Sigmoid colon (tissue), 7 donors: ENCODE measurements around the gene JAM3. TPM values are rescaled to one million over a fixed set of nuclear protein-coding genes. Genes with fewer than 3 reads are reported as not detected.
"Not testable (repeated sequence)": the region's sequence is repeated elsewhere in the genome, so short reads cannot be mapped to it uniquely, and the experiment has no call there.

ENCODE experiments used
- DNase-seq: peaks from one replicate; pipeline ENCODE4 v3.0.0-alpha.2; 2019
- H3K27ac ChIP-seq, 4 donors: fragments of 200-600 bp; sonication (generic); one replicate each; pipeline ENCODE4 v1.5.1; 2016 to 2019; ENCODE audit warnings: mild to moderate bottlenecking in 1 of 4
- H3K27me3 ChIP-seq, 3 donors: fragments of 200-600 bp; sonication (generic); one replicate each; pipeline ENCODE4 v1.5.1; 2019; ENCODE audit warnings: mild to moderate bottlenecking in 1 of 3
- H3K36me3 ChIP-seq, 4 donors: fragments of 200-600 bp; sonication (generic); one replicate each; pipeline ENCODE4 v1.5.1; 2016 to 2019
- H3K4me1 ChIP-seq, 4 donors: fragments of 200-600 bp; sonication (generic); one replicate each; pipeline ENCODE4 v1.5.1; 2017 to 2019
- H3K4me3 ChIP-seq, 4 donors: fragments of 200-600 bp; sonication (generic); one replicate each; pipeline ENCODE4 v1.5.1; 2017 to 2019; ENCODE audit warnings: mild to moderate bottlenecking in 2 of 4, moderate library complexity in 1 of 4
- H3K9me3 ChIP-seq, 4 donors: fragments of 200-600 bp in 3 of 4; sonication (generic) in 3 of 4; one replicate each; pipeline versions ENCODE4 v1.5.1 to v1.6.1; 2013 to 2019
- EP300 ChIP-seq, 4 donors: sonication (generic); formaldehyde crosslinking; IDR thresholded peaks; one replicate each; pipeline ENCODE4 v1.6.1; 2017; ENCODE audit warnings: antibody characterized with exemption in 4 of 4
- POLR2A ChIP-seq, 2 donors: fragments of 450-650 bp; IDR thresholded peaks; one replicate each; pipeline ENCODE4 v1.6.1; 2016; ENCODE audit warnings: antibody characterized with exemption in 2 of 2, mild to moderate bottlenecking in 2 of 2, moderate library complexity in 2 of 2
- POLR2AphosphoS5 ChIP-seq, 4 donors: sonication (generic); formaldehyde crosslinking; IDR thresholded peaks; one replicate each; pipeline ENCODE4 v1.6.1; 2017; ENCODE audit warnings: antibody characterized with exemption in 4 of 4
- WGBS, 2 donors: extraction: QIAGEN DNeasy Blood & Tissue Kit; methylation state at CpG; one replicate each; pipeline ENCODE4 v1.1.7; 2013; 5-methylcytosine and 5-hydroxymethylcytosine counted together
- intact Hi-C: fragments of 100-400 bp; cut with DNase I; formaldehyde crosslinking; loops from one replicate; pipeline ENCODE4 v1.15.1; 2023
- polyA plus RNA-seq, 3 donors: library from polyadenylated mRNA; stranded (reverse); fragments of 200-250 nt; gene quantifications; one replicate each; pipeline ENCODE4 v1.2.3, GENCODE V29; 2013
- total RNA-seq, 4 donors: library from RNA; depleted of rRNA; stranded (reverse); fragments of >200 nt; gene quantifications; one replicate each; pipeline ENCODE4 v1.1.0, GENCODE V29; 2016
- TF ChIP-seq, protein P1 (sequence below), 4 experiments: fragments of 450-650 bp in 3 of 4; fragments of 200-600 bp in 1 of 4; IDR thresholded peaks; one replicate each; pipeline ENCODE4 v1.5.1; 2016 to 2019; ENCODE audit warnings: antibody characterized with exemption in 4 of 4, mild to moderate bottlenecking in 3 of 4, moderate library complexity in 2 of 4
- donor health status: healthy with polysubstance abuse.
- donor health status: Bipolar disorder and iron deficiency.
- donor health status: healthy.

The JAM3 gene
- total and polyA plus RNA-seq, 7 donors, result 0.69 to 125 (median 69.4) TPM

DNA sequence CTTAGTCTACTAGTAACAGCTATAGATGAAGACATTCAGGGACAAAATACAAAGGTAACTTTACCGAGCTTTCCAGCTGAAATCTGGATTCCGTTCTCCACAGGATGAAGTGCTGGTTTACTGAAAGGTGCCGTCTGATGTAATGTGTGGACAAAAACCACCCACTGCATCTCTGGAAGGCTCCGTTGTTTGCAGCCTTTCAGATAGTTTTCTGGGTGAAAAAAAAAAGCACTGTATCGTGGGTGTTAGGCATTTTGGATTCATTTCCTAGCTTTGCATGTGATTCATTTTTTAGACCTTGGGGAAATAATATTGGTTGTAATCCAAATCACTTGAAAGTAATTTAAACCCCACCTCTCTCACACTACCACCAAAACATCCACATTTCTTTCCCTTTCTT, 10.4 kb downstream of the JAM3 start:
- H3K9me3 ChIP-seq, result no peaks in the 10 kb centered on the region
- H3K4me1 ChIP-seq, result peaks cover 0 to 5% (median 0%) of the 10 kb centered on the region in 4 donors
- 84 to 85% methylated on average over 5 of the region's 5 CpGs for WGBS, 2 donors
- DNase-seq, result no peak
- intact Hi-C loops, result no loop called here
- no peaks in the 10 kb centered on the region for H3K36me3 ChIP-seq
- H3K27ac ChIP-seq, result no peak overlapping the region
- H3K4me3 ChIP-seq, result no peak overlapping the region
- no peaks in the 10 kb centered on the region for H3K27me3 ChIP-seq
- no peak for TF ChIP-seq POLR2AphosphoS5 (IDR thresholded peaks at IDR 0.05)
- TF ChIP-seq POLR2A (IDR thresholded peaks at IDR 0.05), result no peak
- TF ChIP-seq, protein P1, sequence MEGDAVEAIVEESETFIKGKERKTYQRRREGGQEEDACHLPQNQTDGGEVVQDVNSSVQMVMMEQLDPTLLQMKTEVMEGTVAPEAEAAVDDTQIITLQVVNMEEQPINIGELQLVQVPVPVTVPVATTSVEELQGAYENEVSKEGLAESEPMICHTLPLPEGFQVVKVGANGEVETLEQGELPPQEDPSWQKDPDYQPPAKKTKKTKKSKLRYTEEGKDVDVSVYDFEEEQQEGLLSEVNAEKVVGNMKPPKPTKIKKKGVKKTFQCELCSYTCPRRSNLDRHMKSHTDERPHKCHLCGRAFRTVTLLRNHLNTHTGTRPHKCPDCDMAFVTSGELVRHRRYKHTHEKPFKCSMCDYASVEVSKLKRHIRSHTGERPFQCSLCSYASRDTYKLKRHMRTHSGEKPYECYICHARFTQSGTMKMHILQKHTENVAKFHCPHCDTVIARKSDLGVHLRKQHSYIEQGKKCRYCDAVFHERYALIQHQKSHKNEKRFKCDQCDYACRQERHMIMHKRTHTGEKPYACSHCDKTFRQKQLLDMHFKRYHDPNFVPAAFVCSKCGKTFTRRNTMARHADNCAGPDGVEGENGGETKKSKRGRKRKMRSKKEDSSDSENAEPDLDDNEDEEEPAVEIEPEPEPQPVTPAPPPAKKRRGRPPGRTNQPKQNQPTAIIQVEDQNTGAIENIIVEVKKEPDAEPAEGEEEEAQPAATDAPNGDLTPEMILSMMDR (IDR thresholded peaks at IDR 0.05), result no peak
- no peak for TF ChIP-seq EP300 (IDR thresholded peaks at IDR 0.05)

- H3K27ac ChIP-seq, H3K27me3 ChIP-seq, H3K9me3 ChIP-seq, H3K36me3 ChIP-seq, intact Hi-C loops, H3K4me3 ChIP-seq, DNase-seq, H3K4me1 ChIP-seq: not testable (repeated sequence)
- WGBS, 2 donors, result 74 to 86% methylated on average over 3 of the region's 3 CpGs
These were observed 12.4 kb downstream of the JAM3 start for GRCh38 chr11:134081258-134081657.

- DNase-seq, result no peak
- Histone ChIP-seq H3K4me3 (no peak overlapping the region), H3K27ac (no peak overlapping the region), H3K36me3 (no peaks in the 10 kb centered on the region), H3K4me1 (peaks cover 0 to 5% (median 0%) of the 10 kb centered on the region in 4 donors), H3K27me3 (no peaks in the 10 kb centered on the region), H3K9me3 (no peaks in the 10 kb centered on the region)
- intact Hi-C loops, result loop anchor here (2.0 kb wide), 1 partner anchor 18 kb away; no protein-coding TSS in a partner anchor
- no peak for TF ChIP-seq EP300 (IDR thresholded peaks at IDR 0.05)
- TF ChIP-seq, protein P1 (IDR thresholded peaks at IDR 0.05), result no peak
- TF ChIP-seq POLR2A (IDR thresholded peaks at IDR 0.05), result no peak
- no peak for TF ChIP-seq POLR2AphosphoS5 (IDR thresholded peaks at IDR 0.05)
- WGBS, 2 donors, result 82 to 89% methylated on average over 2 of the region's 2 CpGs
These were observed 14.1 kb downstream of the JAM3 start for GRCh38 chr11:134082990-134083389.

DNA sequence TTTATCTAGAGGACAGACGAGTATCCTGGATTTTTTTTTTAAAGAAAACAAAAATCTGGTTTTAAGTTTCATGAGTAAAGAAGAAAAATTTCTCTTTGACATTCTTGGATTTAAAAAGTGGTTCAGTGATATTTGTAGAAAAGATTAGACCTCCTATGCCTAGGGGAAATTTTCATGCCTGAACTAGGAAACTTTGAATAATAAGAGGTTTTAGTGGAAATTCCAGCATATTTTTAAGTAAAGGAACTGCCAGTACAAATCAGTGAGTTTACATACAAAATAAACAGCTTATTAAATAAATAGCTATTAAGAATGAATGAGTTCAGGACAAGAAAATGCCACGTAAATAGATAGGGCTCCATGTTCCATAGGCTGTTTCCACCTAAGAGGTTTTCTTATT, 17.5 kb downstream of the JAM3 start:
- Histone ChIP-seq H3K27me3 (no peaks in the 10 kb centered on the region), H3K36me3 (no peaks in the 10 kb centered on the region), H3K27ac (no peak overlapping the region), H3K4me3 (no peak overlapping the region), H3K4me1 (no peaks in the 10 kb centered on the region), H3K9me3 (no peaks in the 10 kb centered on the region)
- 53 to 71% methylated on average over 2 of the region's 2 CpGs for WGBS, 2 donors
- TF ChIP-seq POLR2A (IDR thresholded peaks at IDR 0.05), result no peak
- TF ChIP-seq EP300 (IDR thresholded peaks at IDR 0.05), result no peak
- TF ChIP-seq, protein P1 (IDR thresholded peaks at IDR 0.05), result no peak
- TF ChIP-seq POLR2AphosphoS5 (IDR thresholded peaks at IDR 0.05), result no peak
- intact Hi-C loops, result no loop called here
- DNase-seq, result no peak

DNA sequence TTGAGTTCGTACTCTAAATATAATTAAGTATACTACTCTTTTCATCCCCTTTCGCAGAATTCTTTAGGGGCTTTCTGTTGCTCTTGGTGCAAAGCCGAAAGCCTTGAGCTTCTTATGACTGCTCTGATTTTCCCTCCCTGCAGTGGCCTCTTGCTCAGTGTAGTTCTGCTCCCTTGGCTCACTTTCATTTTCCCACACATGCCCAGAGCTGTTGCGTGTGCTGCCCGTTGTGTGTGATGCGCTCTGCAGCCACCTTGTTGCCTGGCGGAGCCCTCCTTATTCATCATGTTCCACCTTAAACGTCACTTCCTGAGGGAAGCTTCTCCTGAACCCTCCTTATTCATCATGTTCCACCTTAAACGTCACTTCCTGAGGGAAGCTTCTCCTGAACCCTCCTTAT, 23.1 kb downstream of the JAM3 start:
- intact Hi-C loops, result not testable (repeated sequence)
- WGBS, 2 donors, result 79 to 87% methylated on average over 8 to 9 of the region's 9 CpGs

GRCh38 chr11:134097166-134097565, 28.3 kb downstream of the JAM3 start:
- Histone ChIP-seq H3K4me3 (no peak overlapping the region), H3K4me1 (peaks cover 0 to 14% (median 5%) of the 10 kb centered on the region in 4 donors), H3K9me3 (no peaks in the 10 kb centered on the region), H3K36me3 (no peaks in the 10 kb centered on the region), H3K27me3 (no peaks in the 10 kb centered on the region), H3K27ac (no peak overlapping the region)
- WGBS, 2 donors, result 88 to 89% methylated on average over 3 of the region's 3 CpGs
- intact Hi-C loops, result no loop called here
- no peak for DNase-seq
- TF ChIP-seq, protein P1 (IDR thresholded peaks at IDR 0.05), result no peak
- TF ChIP-seq POLR2A (IDR thresholded peaks at IDR 0.05) (no peak), EP300 (IDR thresholded peaks at IDR 0.05) (no peak), POLR2AphosphoS5 (IDR thresholded peaks at IDR 0.05) (no peak)

More for the DNA sequence above, 23.1 kb downstream of the JAM3 start:
- H3K4me1 ChIP-seq, H3K27me3 ChIP-seq, H3K27ac ChIP-seq, H3K9me3 ChIP-seq, DNase-seq, H3K36me3 ChIP-seq, H3K4me3 ChIP-seq: not testable (repeated sequence)
